SK-N-SH (cell line): ENCODE data around the gene KLHL28.

Experiments
- EP300 ChIP-seq, 2 experiments: IDR thresholded peaks; 2 replicates each; pipeline versions ENCODE4 v1.4.0 to v1.6.1; 2012; ENCODE audit warnings: borderline replicate concordance in 1 of 2, low read depth in 1 of 2, low read length in 1 of 2
- FOXM1 ChIP-seq: IDR thresholded peaks from 2 replicates; pipeline ENCODE4 v1.4.0; 2012; ENCODE audit warnings: low read depth, mild to moderate bottlenecking
- JUND ChIP-seq: IDR thresholded peaks from 2 replicates; pipeline ENCODE4 v1.4.0; 2012
- NFIC ChIP-seq: IDR thresholded peaks from 2 replicates; pipeline ENCODE4 v1.4.0; 2012; ENCODE audit warnings: borderline replicate concordance
- POLR2AphosphoS5 ChIP-seq: IDR thresholded peaks from 2 replicates; pipeline ENCODE4 v1.6.1; 2012; ENCODE audit warnings: low read depth, low read length
- RAD21 ChIP-seq: IDR thresholded peaks from 2 replicates; pipeline ENCODE4 v1.6.1; 2012; ENCODE audit warnings: mild to moderate bottlenecking, low read length
- RFX5 ChIP-seq: IDR thresholded peaks from 2 replicates; pipeline ENCODE4 v1.6.1; 2012; ENCODE audit warnings: mild to moderate bottlenecking, improper control_type of control experiment, low read length
- TCF12 ChIP-seq: IDR thresholded peaks from 2 replicates; pipeline ENCODE4 v1.4.0; 2012
- TF ChIP-seq, protein P1 (sequence below): fragments of 200-600 bp; sonication (generic); IDR thresholded peaks from 2 replicates; pipeline ENCODE4 v1.6.1; 2017; ENCODE audit warnings: antibody characterized with exemption, mild to moderate bottlenecking, moderate library complexity
- TF ChIP-seq, protein P2 (sequence below): IDR thresholded peaks from 2 replicates; pipeline ENCODE4 v1.4.0; 2012; ENCODE audit warnings: low read depth, borderline replicate concordance
- TF ChIP-seq, protein P3 (sequence below): IDR thresholded peaks from 2 replicates; pipeline ENCODE4 v1.6.1; 2012; ENCODE audit warnings: mild to moderate bottlenecking, low read depth, low read length, moderate library complexity
- TF ChIP-seq, protein P4 (sequence below): IDR thresholded peaks from 2 replicates; pipeline ENCODE4; 2012

DNA sequence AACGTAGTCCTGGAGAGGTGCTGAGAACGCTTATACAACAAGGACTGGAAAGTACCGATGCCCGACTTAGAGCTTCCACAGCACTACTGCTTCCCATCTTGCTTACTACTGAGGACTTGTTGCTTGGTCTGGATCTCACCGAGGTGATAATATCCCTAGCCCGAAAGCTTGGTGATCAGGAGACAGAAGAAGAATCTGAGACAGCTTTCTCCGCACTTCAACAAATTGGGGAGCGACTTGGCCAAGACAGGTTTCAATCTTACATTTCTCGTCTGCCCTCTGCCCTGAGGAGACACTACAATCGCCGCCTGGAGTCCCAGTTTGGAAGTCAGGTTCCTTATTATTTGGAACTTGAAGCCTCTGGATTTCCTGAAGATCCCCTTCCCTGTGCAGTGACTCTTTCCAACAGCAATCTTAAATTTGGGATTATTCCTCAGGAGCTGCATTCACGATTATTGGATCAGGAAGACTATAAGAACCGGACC lies 1.3 kb upstream of the KLHL28 start:
- no peak for TF ChIP-seq RFX5
- TF ChIP-seq TCF12: no peak
- TF ChIP-seq, protein P1, sequence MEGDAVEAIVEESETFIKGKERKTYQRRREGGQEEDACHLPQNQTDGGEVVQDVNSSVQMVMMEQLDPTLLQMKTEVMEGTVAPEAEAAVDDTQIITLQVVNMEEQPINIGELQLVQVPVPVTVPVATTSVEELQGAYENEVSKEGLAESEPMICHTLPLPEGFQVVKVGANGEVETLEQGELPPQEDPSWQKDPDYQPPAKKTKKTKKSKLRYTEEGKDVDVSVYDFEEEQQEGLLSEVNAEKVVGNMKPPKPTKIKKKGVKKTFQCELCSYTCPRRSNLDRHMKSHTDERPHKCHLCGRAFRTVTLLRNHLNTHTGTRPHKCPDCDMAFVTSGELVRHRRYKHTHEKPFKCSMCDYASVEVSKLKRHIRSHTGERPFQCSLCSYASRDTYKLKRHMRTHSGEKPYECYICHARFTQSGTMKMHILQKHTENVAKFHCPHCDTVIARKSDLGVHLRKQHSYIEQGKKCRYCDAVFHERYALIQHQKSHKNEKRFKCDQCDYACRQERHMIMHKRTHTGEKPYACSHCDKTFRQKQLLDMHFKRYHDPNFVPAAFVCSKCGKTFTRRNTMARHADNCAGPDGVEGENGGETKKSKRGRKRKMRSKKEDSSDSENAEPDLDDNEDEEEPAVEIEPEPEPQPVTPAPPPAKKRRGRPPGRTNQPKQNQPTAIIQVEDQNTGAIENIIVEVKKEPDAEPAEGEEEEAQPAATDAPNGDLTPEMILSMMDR: no peak
- TF ChIP-seq POLR2AphosphoS5: no peak
- no peak for TF ChIP-seq EP300 (IDR thresholded peaks at IDR 0.05; ENCODE audit: borderline replicate concordance in 1 of 2, low read depth in 1 of 2, low read length in 1 of 2)
- TF ChIP-seq, protein P2, sequence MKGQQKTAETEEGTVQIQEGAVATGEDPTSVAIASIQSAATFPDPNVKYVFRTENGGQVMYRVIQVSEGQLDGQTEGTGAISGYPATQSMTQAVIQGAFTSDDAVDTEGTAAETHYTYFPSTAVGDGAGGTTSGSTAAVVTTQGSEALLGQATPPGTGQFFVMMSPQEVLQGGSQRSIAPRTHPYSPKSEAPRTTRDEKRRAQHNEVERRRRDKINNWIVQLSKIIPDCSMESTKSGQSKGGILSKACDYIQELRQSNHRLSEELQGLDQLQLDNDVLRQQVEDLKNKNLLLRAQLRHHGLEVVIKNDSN: no peak
- no peak for TF ChIP-seq JUND
- TF ChIP-seq, protein P3, sequence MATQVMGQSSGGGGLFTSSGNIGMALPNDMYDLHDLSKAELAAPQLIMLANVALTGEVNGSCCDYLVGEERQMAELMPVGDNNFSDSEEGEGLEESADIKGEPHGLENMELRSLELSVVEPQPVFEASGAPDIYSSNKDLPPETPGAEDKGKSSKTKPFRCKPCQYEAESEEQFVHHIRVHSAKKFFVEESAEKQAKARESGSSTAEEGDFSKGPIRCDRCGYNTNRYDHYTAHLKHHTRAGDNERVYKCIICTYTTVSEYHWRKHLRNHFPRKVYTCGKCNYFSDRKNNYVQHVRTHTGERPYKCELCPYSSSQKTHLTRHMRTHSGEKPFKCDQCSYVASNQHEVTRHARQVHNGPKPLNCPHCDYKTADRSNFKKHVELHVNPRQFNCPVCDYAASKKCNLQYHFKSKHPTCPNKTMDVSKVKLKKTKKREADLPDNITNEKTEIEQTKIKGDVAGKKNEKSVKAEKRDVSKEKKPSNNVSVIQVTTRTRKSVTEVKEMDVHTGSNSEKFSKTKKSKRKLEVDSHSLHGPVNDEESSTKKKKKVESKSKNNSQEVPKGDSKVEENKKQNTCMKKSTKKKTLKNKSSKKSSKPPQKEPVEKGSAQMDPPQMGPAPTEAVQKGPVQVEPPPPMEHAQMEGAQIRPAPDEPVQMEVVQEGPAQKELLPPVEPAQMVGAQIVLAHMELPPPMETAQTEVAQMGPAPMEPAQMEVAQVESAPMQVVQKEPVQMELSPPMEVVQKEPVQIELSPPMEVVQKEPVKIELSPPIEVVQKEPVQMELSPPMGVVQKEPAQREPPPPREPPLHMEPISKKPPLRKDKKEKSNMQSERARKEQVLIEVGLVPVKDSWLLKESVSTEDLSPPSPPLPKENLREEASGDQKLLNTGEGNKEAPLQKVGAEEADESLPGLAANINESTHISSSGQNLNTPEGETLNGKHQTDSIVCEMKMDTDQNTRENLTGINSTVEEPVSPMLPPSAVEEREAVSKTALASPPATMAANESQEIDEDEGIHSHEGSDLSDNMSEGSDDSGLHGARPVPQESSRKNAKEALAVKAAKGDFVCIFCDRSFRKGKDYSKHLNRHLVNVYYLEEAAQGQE: no peak
- TF ChIP-seq FOXM1: no peak
- no peak for TF ChIP-seq RAD21
- TF ChIP-seq, protein P4, sequence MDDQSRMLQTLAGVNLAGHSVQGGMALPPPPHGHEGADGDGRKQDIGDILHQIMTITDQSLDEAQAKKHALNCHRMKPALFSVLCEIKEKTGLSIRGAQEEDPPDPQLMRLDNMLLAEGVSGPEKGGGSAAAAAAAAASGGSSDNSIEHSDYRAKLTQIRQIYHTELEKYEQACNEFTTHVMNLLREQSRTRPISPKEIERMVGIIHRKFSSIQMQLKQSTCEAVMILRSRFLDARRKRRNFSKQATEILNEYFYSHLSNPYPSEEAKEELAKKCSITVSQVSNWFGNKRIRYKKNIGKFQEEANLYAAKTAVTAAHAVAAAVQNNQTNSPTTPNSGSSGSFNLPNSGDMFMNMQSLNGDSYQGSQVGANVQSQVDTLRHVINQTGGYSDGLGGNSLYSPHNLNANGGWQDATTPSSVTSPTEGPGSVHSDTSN: no peak
- TF ChIP-seq NFIC: no peak
